Stimulated activated CD4-positive, alpha-beta T cell treated with anti-CD3 and anti-CD28 coated beads, TNF-alpha, amount 100 ng/mL, for 4 hours (primary cell): Measurements from ENCODE around the gene TRIM28.
"Not testable (repeated sequence)": the region's sequence is repeated elsewhere in the genome, so short reads cannot be mapped to it uniquely, and the experiment has no call there.

ENCODE experiments used
- DNase-seq, 3 experiments: peaks; one replicate each; pipeline ENCODE4 v3.0.0-alpha.2; 2020; ENCODE audit warnings: low read depth in 3 of 3

Gene TRIM28

GRCh38 chr19:58543826-58544590 is at the start of gene TRIM28:
TRIM28 (plus strand) TSS chr19:58544064; CDS start chr19:58544758, 694 bp downstream.
- DNase-seq, result peak; percentile 100

GRCh38 chr19:58497634-58498170 is 46.2 kb upstream of the TRIM28 start:
- no peak for DNase-seq

GRCh38 chr19:58498316-58499020 is 45.4 kb upstream of the TRIM28 start:
- no peak for DNase-seq

GRCh38 chr19:58499021-58499927 is 44.6 kb upstream of the TRIM28 start:
- peak; percentile 93 to 99 (median 93) for DNase-seq

GRCh38 chr19:58500242-58500641 is 43.6 kb upstream of the TRIM28 start:
- no peak for DNase-seq

GRCh38 chr19:58507602-58508223 is 36.2 kb upstream of the TRIM28 start:
- DNase-seq, result not testable (repeated sequence)

- DNase-seq, result no peak
Measured at GRCh38 chr19:58509731-58510083, 34.2 kb upstream of the TRIM28 start.

GRCh38 chr19:58510084-58510862 is 33.6 kb upstream of the TRIM28 start:
- DNase-seq, result no peak

- DNase-seq, result no peak
Measured at GRCh38 chr19:58511353-58512208, 32.3 kb upstream of the TRIM28 start, which contains the start of gene SLC27A5. SLC27A5 (minus strand) TSS chr19:58511992; CDS start chr19:58511955, 37 bp downstream.

- DNase-seq, result no peak
Measured at GRCh38 chr19:58513213-58513693, 30.6 kb upstream of the TRIM28 start.

GRCh38 chr19:58513694-58514563 is 29.9 kb upstream of the TRIM28 start:
- DNase-seq, result peak; percentile 88 to 93 (median 88)

- no peak for DNase-seq
Measured at GRCh38 chr19:58514564-58515022, 29.3 kb upstream of the TRIM28 start.

GRCh38 chr19:58515259-58515658 is 28.6 kb upstream of the TRIM28 start:
- no peak for DNase-seq

GRCh38 chr19:58516246-58516836 is 27.5 kb upstream of the TRIM28 start:
- no peak for DNase-seq

- DNase-seq, result no peak
Measured at GRCh38 chr19:58516964-58517833, 26.7 kb upstream of the TRIM28 start.

GRCh38 chr19:58518256-58519086 is 25.4 kb upstream of the TRIM28 start:
- DNase-seq, result no peak
